Measurements from ENCODE around the gene SYT1. TPM values are rescaled to one million over a fixed set of nuclear protein-coding genes. Genes with fewer than 3 reads are reported as not detected.

SYT1 gene
- total RNA-seq, 1 donor from 2014 or later = 2.1 TPM

GRCh38 chr12:79223210-79223609 is 358.6 kb downstream of the SYT1 start:
- H3K4me1 ChIP-seq (ENCODE audit: control insufficient read depth in 3 of 3, insufficient read depth in 3 of 3, low read length in 3 of 3) = no peaks in the 10 kb centered on the region
- no peaks in the 10 kb centered on the region for H3K27me3 ChIP-seq (ENCODE audit: control insufficient read depth in 3 of 3, insufficient read depth in 3 of 3, low read length in 3 of 3)
- H3K4me3 ChIP-seq (ENCODE audit: low read length in 3 of 3) = no peak overlapping the region
- H3K36me3 ChIP-seq (ENCODE audit: control insufficient read depth in 3 of 3, insufficient read depth in 3 of 3, low read length in 3 of 3) = no peaks in the 10 kb centered on the region
- H3K27ac ChIP-seq (ENCODE audit: low read depth, low read length) = no peak overlapping the region
- H3K9ac ChIP-seq (ENCODE audit: low read depth in 1 of 3, low read length in 3 of 3) = no peak overlapping the region
- peaks cover 0 to 8% (median 2%) of the 10 kb centered on the region in 3 donors for H3K9me3 ChIP-seq (ENCODE audit: control insufficient read depth in 3 of 3, low read length in 3 of 3)

- peaks cover 0 to 8% (median 2%) of the 10 kb centered on the region in 3 donors for H3K9me3 ChIP-seq (ENCODE audit: control insufficient read depth in 3 of 3, low read length in 3 of 3)
- H3K27ac ChIP-seq (ENCODE audit: low read depth, low read length) = no peak overlapping the region
- no peaks in the 10 kb centered on the region for H3K4me1 ChIP-seq (ENCODE audit: control insufficient read depth in 3 of 3, insufficient read depth in 3 of 3, low read length in 3 of 3)
- H3K4me3 ChIP-seq (ENCODE audit: low read length in 3 of 3) = no peak overlapping the region
- H3K36me3 ChIP-seq (ENCODE audit: control insufficient read depth in 3 of 3, insufficient read depth in 3 of 3, low read length in 3 of 3) = no peaks in the 10 kb centered on the region
- no peaks in the 10 kb centered on the region for H3K27me3 ChIP-seq (ENCODE audit: control insufficient read depth in 3 of 3, insufficient read depth in 3 of 3, low read length in 3 of 3)
- no peak overlapping the region for H3K9ac ChIP-seq (ENCODE audit: low read depth in 1 of 3, low read length in 3 of 3)
Measured at GRCh38 chr12:79223761-79224160, 359.2 kb downstream of the SYT1 start.

GRCh38 chr12:79227091-79227490 is 362.5 kb downstream of the SYT1 start:
- H3K27ac ChIP-seq (ENCODE audit: low read depth, low read length) = no peak overlapping the region
- H3K9me3 ChIP-seq (ENCODE audit: control insufficient read depth in 3 of 3, low read length in 3 of 3) = peaks cover 0 to 8% (median 2%) of the 10 kb centered on the region in 3 donors
- no peaks in the 10 kb centered on the region for H3K36me3 ChIP-seq (ENCODE audit: control insufficient read depth in 3 of 3, insufficient read depth in 3 of 3, low read length in 3 of 3)
- H3K4me1 ChIP-seq (ENCODE audit: control insufficient read depth in 3 of 3, insufficient read depth in 3 of 3, low read length in 3 of 3) = no peaks in the 10 kb centered on the region
- H3K4me3 ChIP-seq (ENCODE audit: low read length in 3 of 3) = no peak overlapping the region
- no peak overlapping the region for H3K9ac ChIP-seq (ENCODE audit: low read depth in 1 of 3, low read length in 3 of 3)
- H3K27me3 ChIP-seq (ENCODE audit: control insufficient read depth in 3 of 3, insufficient read depth in 3 of 3, low read length in 3 of 3) = no peaks in the 10 kb centered on the region

- H3K9me3 ChIP-seq (ENCODE audit: control insufficient read depth in 3 of 3, low read length in 3 of 3) = peaks cover 0 to 6% (median 2%) of the 10 kb centered on the region in 3 donors
- H3K27me3 ChIP-seq (ENCODE audit: control insufficient read depth in 3 of 3, insufficient read depth in 3 of 3, low read length in 3 of 3) = no peaks in the 10 kb centered on the region
- no peaks in the 10 kb centered on the region for H3K36me3 ChIP-seq (ENCODE audit: control insufficient read depth in 3 of 3, insufficient read depth in 3 of 3, low read length in 3 of 3)
- H3K4me3 ChIP-seq (ENCODE audit: low read length in 3 of 3) = no peak overlapping the region
- no peak overlapping the region for H3K9ac ChIP-seq (ENCODE audit: low read depth in 1 of 3, low read length in 3 of 3)
- H3K4me1 ChIP-seq (ENCODE audit: control insufficient read depth in 3 of 3, insufficient read depth in 3 of 3, low read length in 3 of 3) = no peaks in the 10 kb centered on the region
- H3K27ac ChIP-seq (ENCODE audit: low read depth, low read length) = no peak overlapping the region
Measured at GRCh38 chr12:79227646-79228045, 363.1 kb downstream of the SYT1 start.

- Histone ChIP-seq H3K9ac (ENCODE audit: low read depth in 1 of 3, low read length in 3 of 3) (no peak overlapping the region), H3K27me3 (ENCODE audit: control insufficient read depth in 3 of 3, insufficient read depth in 3 of 3, low read length in 3 of 3) (no peaks in the 10 kb centered on the region), H3K9me3 (ENCODE audit: control insufficient read depth in 3 of 3, low read length in 3 of 3) (no peaks in the 10 kb centered on the region), H3K36me3 (ENCODE audit: control insufficient read depth in 3 of 3, insufficient read depth in 3 of 3, low read length in 3 of 3) (no peaks in the 10 kb centered on the region), H3K4me1 (ENCODE audit: control insufficient read depth in 3 of 3, insufficient read depth in 3 of 3, low read length in 3 of 3) (no peaks in the 10 kb centered on the region), H3K27ac (ENCODE audit: low read depth, low read length) (no peak overlapping the region), H3K4me3 (ENCODE audit: low read length in 3 of 3) (no peak overlapping the region)
Measured at GRCh38 chr12:79233341-79233781, 368.8 kb downstream of the SYT1 start.

- Histone ChIP-seq H3K9ac (ENCODE audit: low read depth in 1 of 3, low read length in 3 of 3) (no peak overlapping the region), H3K4me1 (ENCODE audit: control insufficient read depth in 3 of 3, insufficient read depth in 3 of 3, low read length in 3 of 3) (no peaks in the 10 kb centered on the region), H3K27me3 (ENCODE audit: control insufficient read depth in 3 of 3, insufficient read depth in 3 of 3, low read length in 3 of 3) (no peaks in the 10 kb centered on the region), H3K36me3 (ENCODE audit: control insufficient read depth in 3 of 3, insufficient read depth in 3 of 3, low read length in 3 of 3) (no peaks in the 10 kb centered on the region), H3K27ac (ENCODE audit: low read depth, low read length) (no peak overlapping the region), H3K9me3 (ENCODE audit: control insufficient read depth in 3 of 3, low read length in 3 of 3) (no peaks in the 10 kb centered on the region), H3K4me3 (ENCODE audit: low read length in 3 of 3) (no peak overlapping the region)
Measured at GRCh38 chr12:79236920-79237319, 372.3 kb downstream of the SYT1 start.

GRCh38 chr12:79238246-79238645 is 373.7 kb downstream of the SYT1 start:
- Histone ChIP-seq H3K27me3 (ENCODE audit: control insufficient read depth in 3 of 3, insufficient read depth in 3 of 3, low read length in 3 of 3) (no peaks in the 10 kb centered on the region), H3K27ac (ENCODE audit: low read depth, low read length) (no peak overlapping the region), H3K9me3 (ENCODE audit: control insufficient read depth in 3 of 3, low read length in 3 of 3) (no peaks in the 10 kb centered on the region), H3K9ac (ENCODE audit: low read depth in 1 of 3, low read length in 3 of 3) (no peak overlapping the region), H3K4me3 (ENCODE audit: low read length in 3 of 3) (no peak overlapping the region), H3K4me1 (ENCODE audit: control insufficient read depth in 3 of 3, insufficient read depth in 3 of 3, low read length in 3 of 3) (no peaks in the 10 kb centered on the region), H3K36me3 (ENCODE audit: control insufficient read depth in 3 of 3, insufficient read depth in 3 of 3, low read length in 3 of 3) (no peaks in the 10 kb centered on the region)

GRCh38 chr12:79247494-79247893 is 382.9 kb downstream of the SYT1 start:
- no peaks in the 10 kb centered on the region for H3K27me3 ChIP-seq (ENCODE audit: control insufficient read depth in 3 of 3, insufficient read depth in 3 of 3, low read length in 3 of 3)
- no peaks in the 10 kb centered on the region for H3K36me3 ChIP-seq (ENCODE audit: control insufficient read depth in 3 of 3, insufficient read depth in 3 of 3, low read length in 3 of 3)
- no peaks in the 10 kb centered on the region for H3K9me3 ChIP-seq (ENCODE audit: control insufficient read depth in 3 of 3, low read length in 3 of 3)
- H3K4me1 ChIP-seq (ENCODE audit: control insufficient read depth in 3 of 3, insufficient read depth in 3 of 3, low read length in 3 of 3) = no peaks in the 10 kb centered on the region
- H3K4me3 ChIP-seq (ENCODE audit: low read length in 3 of 3) = no peak overlapping the region
- no peak overlapping the region for H3K9ac ChIP-seq (ENCODE audit: low read depth in 1 of 3, low read length in 3 of 3)
- H3K27ac ChIP-seq (ENCODE audit: low read depth, low read length) = no peak overlapping the region

GRCh38 chr12:79250186-79250585 is 385.6 kb downstream of the SYT1 start:
- no peaks in the 10 kb centered on the region for H3K27me3 ChIP-seq (ENCODE audit: control insufficient read depth in 3 of 3, insufficient read depth in 3 of 3, low read length in 3 of 3)
- H3K4me3 ChIP-seq (ENCODE audit: low read length in 3 of 3) = no peak overlapping the region
- no peaks in the 10 kb centered on the region for H3K4me1 ChIP-seq (ENCODE audit: control insufficient read depth in 3 of 3, insufficient read depth in 3 of 3, low read length in 3 of 3)
- H3K9ac ChIP-seq (ENCODE audit: low read depth in 1 of 3, low read length in 3 of 3) = no peak overlapping the region
- H3K9me3 ChIP-seq (ENCODE audit: control insufficient read depth in 3 of 3, low read length in 3 of 3) = peaks cover 0 to 5% (median 0%) of the 10 kb centered on the region in 3 donors
- no peak overlapping the region for H3K27ac ChIP-seq (ENCODE audit: low read depth, low read length)
- H3K36me3 ChIP-seq (ENCODE audit: control insufficient read depth in 3 of 3, insufficient read depth in 3 of 3, low read length in 3 of 3) = no peaks in the 10 kb centered on the region

GRCh38 chr12:79250960-79251755 is 386.6 kb downstream of the SYT1 start:
- no peak overlapping the region for H3K9ac ChIP-seq (ENCODE audit: low read depth in 1 of 3, low read length in 3 of 3)
- H3K27me3 ChIP-seq (ENCODE audit: control insufficient read depth in 3 of 3, insufficient read depth in 3 of 3, low read length in 3 of 3) = no peaks in the 10 kb centered on the region
- H3K4me3 ChIP-seq (ENCODE audit: low read length in 3 of 3) = no peak overlapping the region
- H3K27ac ChIP-seq (ENCODE audit: low read depth, low read length) = no peak overlapping the region
- H3K9me3 ChIP-seq (ENCODE audit: control insufficient read depth in 3 of 3, low read length in 3 of 3) = peaks cover 0 to 5% (median 0%) of the 10 kb centered on the region in 3 donors
- H3K36me3 ChIP-seq (ENCODE audit: control insufficient read depth in 3 of 3, insufficient read depth in 3 of 3, low read length in 3 of 3) = no peaks in the 10 kb centered on the region
- no peaks in the 10 kb centered on the region for H3K4me1 ChIP-seq (ENCODE audit: control insufficient read depth in 3 of 3, insufficient read depth in 3 of 3, low read length in 3 of 3)
